Thyroid gland (tissue), 4 donors: Measurements from ENCODE around the gene EIF2S3B. TPM values are rescaled to one million over a fixed set of nuclear protein-coding genes. Genes with fewer than 3 reads are reported as not detected.

Experiments used
- DNase-seq, 2 donors: peaks; one replicate each; pipeline ENCODE4 v3.0.0-alpha.2; 2019
- H3K27ac ChIP-seq, 3 donors: fragments of 200-600 bp; sonication (generic); 1 replicate in 2 of 3; 2 replicates in 1 of 3; pipeline ENCODE4 v1.5.1; 2016 to 2019; ENCODE audit warnings: mild to moderate bottlenecking in 1 of 3, moderate library complexity in 1 of 3
- H3K27me3 ChIP-seq: fragments of 200-600 bp; sonication (generic); one replicate; pipeline ENCODE4 v1.5.1; 2019
- H3K36me3 ChIP-seq, 2 donors: fragments of 200-600 bp; sonication (generic); one replicate each; pipeline ENCODE4 v1.5.1; 2016 to 2019
- H3K4me1 ChIP-seq, 2 donors: fragments of 200-600 bp; sonication (generic); one replicate each; pipeline ENCODE4 v1.5.1; 2017 to 2019
- H3K4me3 ChIP-seq, 3 donors: fragments of 200-600 bp; sonication (generic); replicated peaks in 1 of 3; 1 replicate in 2 of 3; 2 replicates in 1 of 3; pipeline ENCODE4 v1.5.1; 2016; ENCODE audit warnings: mild to moderate bottlenecking in 1 of 3
- H3K9me3 ChIP-seq: fragments of 200-600 bp; sonication (generic); one replicate; pipeline ENCODE4 v1.5.1; 2017
- POLR2A ChIP-seq, 2 donors: fragments of 450-650 bp; IDR thresholded peaks; one replicate each; pipeline ENCODE4 v1.6.1; 2017; ENCODE audit warnings: antibody characterized with exemption in 2 of 2, mild to moderate bottlenecking in 2 of 2, moderate library complexity in 1 of 2
- WGBS, 2 donors: methylation state at CpG; one replicate each; pipeline ENCODE4 v1.1.5; 2017; 5-methylcytosine and 5-hydroxymethylcytosine counted together
- intact Hi-C: fragments of 100-400 bp; cut with DNase I; formaldehyde crosslinking; loops from one replicate; pipeline ENCODE4 v1.15.1; 2023
- total RNA-seq, 4 donors: library from RNA; depleted of rRNA; stranded (reverse); fragments of >200 nt; gene quantifications; one replicate each; pipeline ENCODE4 v1.2.3, GENCODE V29; 2016
- TF ChIP-seq, protein P1 (sequence below), 6 experiments: fragments of 200-600 bp in 3 of 6; fragments of 450-650 bp in 3 of 6; sonication (generic) in 3 of 6; IDR thresholded peaks; one replicate each; pipeline ENCODE4 v1.5.1; 2016 to 2019; ENCODE audit warnings: antibody characterized with exemption in 6 of 6, mild to moderate bottlenecking in 2 of 6, inconsistent platforms in 1 of 6, moderate library complexity in 1 of 6

EIF2S3B gene
- total RNA-seq, 4 donors from 2014 or later = 0.45 to 2.0 (median 1.0) TPM; not detected in 1

DNA sequence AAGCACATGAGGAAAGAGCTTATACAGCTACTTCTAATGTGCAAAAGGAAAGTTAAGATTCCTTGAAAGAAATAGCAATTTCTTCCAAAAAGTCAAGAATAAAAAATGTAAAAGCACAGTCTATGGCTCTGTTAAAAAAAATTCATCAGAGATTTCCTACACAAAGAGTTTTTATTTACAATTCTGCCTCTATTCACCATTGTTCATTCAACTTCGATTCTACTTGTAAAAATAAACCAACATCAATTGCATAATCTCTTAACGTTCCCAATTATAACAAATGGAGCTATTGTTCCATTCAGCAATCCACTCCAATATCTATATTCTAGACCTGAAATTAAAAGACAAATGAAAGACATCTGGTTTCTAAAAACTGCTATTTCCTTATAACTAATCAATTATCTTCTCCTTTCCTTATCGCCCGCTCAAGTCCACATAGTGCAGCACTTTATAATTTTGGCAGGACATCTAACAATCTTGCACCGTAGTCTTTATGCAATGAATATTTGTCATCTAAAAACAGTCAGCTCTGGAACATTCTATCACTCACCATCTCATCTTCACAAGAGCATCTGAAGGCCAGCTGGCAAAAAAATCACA lies 6.2 kb downstream of the EIF2S3B start:
- intact Hi-C loops = no loop called here
- Histone ChIP-seq H3K36me3 (no peaks in the 10 kb centered on the region), H3K4me1 (no peaks in the 10 kb centered on the region), H3K27me3 (no peaks in the 10 kb centered on the region), H3K4me3 (no peak overlapping the region), H3K27ac (no peak overlapping the region), H3K9me3 (no peaks in the 10 kb centered on the region)
- TF ChIP-seq POLR2A (IDR thresholded peaks at IDR 0.05) = no peak
- TF ChIP-seq, protein P1, sequence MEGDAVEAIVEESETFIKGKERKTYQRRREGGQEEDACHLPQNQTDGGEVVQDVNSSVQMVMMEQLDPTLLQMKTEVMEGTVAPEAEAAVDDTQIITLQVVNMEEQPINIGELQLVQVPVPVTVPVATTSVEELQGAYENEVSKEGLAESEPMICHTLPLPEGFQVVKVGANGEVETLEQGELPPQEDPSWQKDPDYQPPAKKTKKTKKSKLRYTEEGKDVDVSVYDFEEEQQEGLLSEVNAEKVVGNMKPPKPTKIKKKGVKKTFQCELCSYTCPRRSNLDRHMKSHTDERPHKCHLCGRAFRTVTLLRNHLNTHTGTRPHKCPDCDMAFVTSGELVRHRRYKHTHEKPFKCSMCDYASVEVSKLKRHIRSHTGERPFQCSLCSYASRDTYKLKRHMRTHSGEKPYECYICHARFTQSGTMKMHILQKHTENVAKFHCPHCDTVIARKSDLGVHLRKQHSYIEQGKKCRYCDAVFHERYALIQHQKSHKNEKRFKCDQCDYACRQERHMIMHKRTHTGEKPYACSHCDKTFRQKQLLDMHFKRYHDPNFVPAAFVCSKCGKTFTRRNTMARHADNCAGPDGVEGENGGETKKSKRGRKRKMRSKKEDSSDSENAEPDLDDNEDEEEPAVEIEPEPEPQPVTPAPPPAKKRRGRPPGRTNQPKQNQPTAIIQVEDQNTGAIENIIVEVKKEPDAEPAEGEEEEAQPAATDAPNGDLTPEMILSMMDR (IDR thresholded peaks at IDR 0.05) = no peak
- 71 to 84% methylated on average over 5 of the region's 5 CpGs for WGBS, 2 donors
- DNase-seq = no peak

DNA sequence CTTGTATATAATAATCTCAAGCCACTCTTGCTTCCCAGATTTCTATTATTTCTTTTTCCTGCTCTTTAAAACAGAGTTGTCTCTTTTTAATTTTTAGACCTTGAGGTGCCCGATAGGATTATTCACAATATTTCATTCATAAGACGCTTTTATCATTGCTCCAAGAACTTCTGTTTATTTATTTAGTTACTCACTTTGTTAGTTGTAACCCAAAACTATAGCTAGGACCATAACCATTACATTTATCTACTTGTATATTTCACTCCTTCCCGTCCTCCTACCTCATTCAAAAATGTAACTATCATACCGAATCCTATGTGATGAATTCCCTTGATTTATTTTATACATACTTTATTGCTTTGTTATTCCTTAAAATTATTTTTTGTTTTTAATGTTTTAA lies 7.1 kb downstream of the EIF2S3B start:
- H3K4me3 ChIP-seq = no peak overlapping the region
- intact Hi-C loops = no loop called here
- 85 to 89% methylated on average over 4 of the region's 4 CpGs for WGBS, 2 donors
- DNase-seq = no peak
- H3K27me3 ChIP-seq = no peaks in the 10 kb centered on the region
- no peaks in the 10 kb centered on the region for H3K4me1 ChIP-seq
- TF ChIP-seq, protein P1 (IDR thresholded peaks at IDR 0.05) = no peak
- TF ChIP-seq POLR2A (IDR thresholded peaks at IDR 0.05) = no peak
- H3K36me3 ChIP-seq = no peaks in the 10 kb centered on the region
- H3K9me3 ChIP-seq = no peaks in the 10 kb centered on the region
- no peak overlapping the region for H3K27ac ChIP-seq

DNA sequence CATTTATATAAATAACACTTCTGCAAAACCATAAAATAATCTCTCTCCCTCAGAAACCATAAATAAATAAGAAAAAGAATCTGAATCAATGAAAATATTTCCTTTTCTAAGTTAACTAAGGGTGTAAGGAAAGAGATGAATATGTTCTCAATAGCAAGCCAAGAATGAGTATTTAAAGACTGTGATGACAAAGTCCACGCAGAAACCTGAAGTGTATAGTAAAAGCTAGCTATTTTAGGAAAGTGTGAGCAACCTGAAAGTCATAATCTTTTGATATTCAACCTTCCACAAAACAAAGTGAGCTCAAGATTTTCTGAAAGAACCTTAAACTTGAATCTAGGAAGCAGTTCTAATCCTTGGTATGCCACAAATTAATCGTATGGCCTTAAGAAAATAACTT lies 15.9 kb downstream of the EIF2S3B start:
- no peak overlapping the region for H3K4me3 ChIP-seq
- TF ChIP-seq, protein P1 (IDR thresholded peaks at IDR 0.05) = no peak
- no peak for TF ChIP-seq POLR2A (IDR thresholded peaks at IDR 0.05)
- H3K9me3 ChIP-seq = no peaks in the 10 kb centered on the region
- H3K4me1 ChIP-seq = no peaks in the 10 kb centered on the region
- 81 to 87% methylated on average over 2 of the region's 2 CpGs for whole genome bisulfite sequencing, 2 donors
- intact Hi-C loops = no loop called here
- no peak for DNase-seq
- H3K27ac ChIP-seq = no peak overlapping the region
- H3K27me3 ChIP-seq = no peaks in the 10 kb centered on the region
- H3K36me3 ChIP-seq = no peaks in the 10 kb centered on the region

DNA sequence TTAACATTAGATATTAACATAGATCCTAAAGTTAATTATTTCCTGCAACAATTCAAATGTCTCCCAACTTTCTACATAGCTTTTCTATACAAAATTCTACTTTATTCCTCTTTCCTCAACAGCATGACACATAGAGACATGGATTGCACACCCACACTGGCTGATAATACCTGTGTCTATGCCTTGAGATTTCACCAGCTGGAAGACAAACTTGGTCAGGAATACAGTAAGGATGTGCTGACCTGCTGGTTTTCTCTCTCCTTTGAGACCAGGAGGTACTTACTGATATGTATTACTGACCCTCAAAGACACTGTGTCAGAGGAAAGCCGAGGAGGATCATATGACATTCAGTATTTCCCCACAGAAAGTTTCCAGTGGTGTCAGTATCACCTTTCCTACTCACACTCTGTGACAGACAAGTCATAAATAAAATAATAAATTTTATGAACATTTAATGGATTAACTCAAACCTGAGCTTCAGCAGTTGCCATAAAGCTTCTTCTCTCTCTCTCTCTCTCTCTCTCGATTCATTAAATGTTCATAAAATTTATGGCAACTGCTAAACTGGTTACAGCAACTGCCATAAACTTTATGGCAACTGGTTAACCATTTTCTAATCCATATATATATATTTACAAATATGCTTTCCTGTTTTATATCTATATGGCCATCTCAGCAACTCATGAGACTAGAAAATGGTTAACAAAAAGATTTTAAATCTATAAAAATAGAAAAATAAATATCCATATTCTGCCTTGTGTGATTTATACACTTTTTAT lies 22.7 kb downstream of the EIF2S3B start:
- no peak overlapping the region for H3K4me3 ChIP-seq
- 76 to 81% methylated on average over 2 of the region's 2 CpGs for WGBS, 2 donors
- intact Hi-C loops = no loop called here
- H3K36me3 ChIP-seq = no peaks in the 10 kb centered on the region
- H3K9me3 ChIP-seq = no peaks in the 10 kb centered on the region
- H3K27me3 ChIP-seq = no peaks in the 10 kb centered on the region
- no peaks in the 10 kb centered on the region for H3K4me1 ChIP-seq
- TF ChIP-seq, protein P1 (IDR thresholded peaks at IDR 0.05) = no peak
- TF ChIP-seq POLR2A (IDR thresholded peaks at IDR 0.05) = no peak
- H3K27ac ChIP-seq = no peak overlapping the region
- no peak for DNase-seq

DNA sequence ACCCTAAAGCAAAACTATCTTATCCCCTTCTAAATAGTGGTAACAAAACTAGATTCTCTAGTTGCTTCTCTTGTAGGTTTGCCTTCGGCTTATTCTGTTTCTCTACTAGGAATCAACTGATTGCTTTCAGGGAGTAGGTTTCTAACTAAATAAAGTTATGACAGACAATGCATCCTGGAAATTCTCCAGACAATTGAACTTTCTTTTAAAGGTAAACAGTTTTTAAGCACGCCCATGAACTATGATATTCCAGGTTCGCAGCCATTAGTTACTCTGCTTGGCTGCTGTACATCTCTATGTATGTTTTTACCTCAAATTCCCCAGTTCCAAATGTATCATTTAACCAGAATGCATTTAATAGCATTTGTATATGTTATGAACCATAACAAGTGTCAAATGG lies 23.9 kb downstream of the EIF2S3B start:
- Histone ChIP-seq H3K9me3 (no peaks in the 10 kb centered on the region), H3K27me3 (no peaks in the 10 kb centered on the region), H3K36me3 (no peaks in the 10 kb centered on the region), H3K4me1 (no peaks in the 10 kb centered on the region), H3K27ac (no peak overlapping the region), H3K4me3 (no peak overlapping the region)
- no peak for TF ChIP-seq POLR2A (IDR thresholded peaks at IDR 0.05)
- TF ChIP-seq, protein P1 (IDR thresholded peaks at IDR 0.05) = no peak
- no peak for DNase-seq
- WGBS, 2 donors = 80 to 88% methylated on average over 3 of the region's 3 CpGs
- intact Hi-C loops = no loop called here
